Measurements from ENCODE around the gene PHACTR4. TPM values are rescaled to one million over a fixed set of nuclear protein-coding genes. Genes with fewer than 3 reads are reported as not detected.

Gene PHACTR4
- total RNA-seq, 1 donor, result 16.3 TPM

GRCh38 chr1:28394136-28394535 lies 24.6 kb downstream of the PHACTR4 start:
- no peak for TF ChIP-seq CTCF (IDR thresholded peaks at IDR 0.05; ENCODE audit: insufficient read depth, low read length)
- no peak overlapping the region for H3K4me3 ChIP-seq (ENCODE audit: low read depth, low read length)
- no peak for DNase-seq (ENCODE audit: low read depth)

GRCh38 chr1:28395181-28395580 lies 25.6 kb downstream of the PHACTR4 start:
- H3K4me3 ChIP-seq (ENCODE audit: low read depth, low read length), result no peak overlapping the region
- peak; percentile 88 for DNase-seq (ENCODE audit: low read depth)
- no peak for TF ChIP-seq CTCF (IDR thresholded peaks at IDR 0.05; ENCODE audit: insufficient read depth, low read length)

- DNase-seq (ENCODE audit: low read depth), result no peak
- H3K4me3 ChIP-seq (ENCODE audit: low read depth, low read length), result no peak overlapping the region
- no peak for TF ChIP-seq CTCF (IDR thresholded peaks at IDR 0.05; ENCODE audit: insufficient read depth, low read length)
Observed at GRCh38 chr1:28401760-28402159, 32.2 kb downstream of the PHACTR4 start.

GRCh38 chr1:28409090-28409489 lies 39.5 kb downstream of the PHACTR4 start:
- no peak overlapping the region for H3K4me3 ChIP-seq (ENCODE audit: low read depth, low read length)
- no peak for TF ChIP-seq CTCF (IDR thresholded peaks at IDR 0.05; ENCODE audit: insufficient read depth, low read length)
- DNase-seq (ENCODE audit: low read depth), result no peak

GRCh38 chr1:28411656-28412055 lies 42.1 kb downstream of the PHACTR4 start:
- no peak overlapping the region for H3K4me3 ChIP-seq (ENCODE audit: low read depth, low read length)
- no peak for TF ChIP-seq CTCF (IDR thresholded peaks at IDR 0.05; ENCODE audit: insufficient read depth, low read length)
- no peak for DNase-seq (ENCODE audit: low read depth)

GRCh38 chr1:28412731-28413130 lies 43.2 kb downstream of the PHACTR4 start:
- H3K4me3 ChIP-seq (ENCODE audit: low read depth, low read length), result no peak overlapping the region
- DNase-seq (ENCODE audit: low read depth), result no peak
- peak; percentile 6 for TF ChIP-seq CTCF (IDR thresholded peaks at IDR 0.05; ENCODE audit: insufficient read depth, low read length)

- no peak for TF ChIP-seq CTCF (IDR thresholded peaks at IDR 0.05; ENCODE audit: insufficient read depth, low read length)
- no peak overlapping the region for H3K4me3 ChIP-seq (ENCODE audit: low read depth, low read length)
- DNase-seq (ENCODE audit: low read depth), result peak; percentile 31
Observed at GRCh38 chr1:28416509-28417194, 47.1 kb downstream of the PHACTR4 start.

All from fibroblast of the aortic adventitia (primary cell).